SK-N-SH treated with all-trans-retinoic acid at 6 μM for 48 hours (cell line): ENCODE data around the gene ARMH4.

ENCODE experiments used
- ATAC-seq: fragments of 200-7000 bp; cut with Tn5 transposase; 3 replicates; pipeline ENCODE4 v1.9.1; 2020; ENCODE audit warnings: mild to moderate bottlenecking, moderate library complexity
- ARNTL ChIP-seq: fragments of 450-650 bp; formaldehyde crosslinking; IDR thresholded peaks from 2 replicates; pipeline ENCODE4 v1.5.0; 2020; ENCODE audit warnings: low read depth, mild to moderate bottlenecking, moderate library complexity, borderline replicate concordance
- BACH2 ChIP-seq: fragments of 250-450 bp; sonication (Bioruptor Pico); IDR thresholded peaks from 2 replicates; pipeline ENCODE4 v1.9.0; 2021; ENCODE audit warnings: mild to moderate bottlenecking, borderline replicate concordance
- CREB5 ChIP-seq: fragments of 250-450 bp; sonication (Bioruptor Pico); IDR thresholded peaks from 2 replicates; pipeline ENCODE4 v1.5.1; 2020; ENCODE audit warnings: low read depth, mild to moderate bottlenecking, moderate library complexity
- CSDC2 ChIP-seq: fragments of 250-450 bp; sonication (Bioruptor Pico); IDR thresholded peaks from 2 replicates; pipeline ENCODE4 v1.5.0; 2020; ENCODE audit warnings: mild to moderate bottlenecking, moderate library complexity
- CSRNP3 ChIP-seq: fragments of 250-450 bp; sonication (Bioruptor Pico); IDR thresholded peaks from 2 replicates; pipeline ENCODE4 v1.5.1; 2021; ENCODE audit warnings: mild to moderate bottlenecking, moderate library complexity
- ESRRG ChIP-seq: fragments of 250-450 bp; sonication (Bioruptor Pico); IDR thresholded peaks from 2 replicates; pipeline ENCODE4 v1.6.1; 2021; ENCODE audit warnings: mild to moderate bottlenecking
- ISL1 ChIP-seq: fragments of 250-450 bp; sonication (Bioruptor Pico); IDR thresholded peaks from 2 replicates; pipeline ENCODE4 v2.1.2; 2022; ENCODE audit warnings: mild to moderate bottlenecking, moderate library complexity
- OSR1 ChIP-seq: fragments of 250-450 bp; sonication (Bioruptor Pico); IDR thresholded peaks from 2 replicates; pipeline ENCODE4 v1.8.0; 2022; ENCODE audit warnings: moderate library complexity, mild to moderate bottlenecking, inconsistent platforms
- POU6F1 ChIP-seq: fragments of 250-450 bp; sonication (Bioruptor Pico); IDR thresholded peaks from 2 replicates; pipeline ENCODE4 v1.8.0; 2021; ENCODE audit warnings: low read depth, mild to moderate bottlenecking, moderate library complexity, borderline replicate concordance
- PPARA ChIP-seq: fragments of 250-450 bp; sonication (Bioruptor Pico); IDR thresholded peaks from 2 replicates; pipeline ENCODE4 v1.5.0; 2020; ENCODE audit warnings: mild to moderate bottlenecking, borderline replicate concordance
- RARB ChIP-seq: fragments of 250-450 bp; sonication (Bioruptor Pico); IDR thresholded peaks from 2 replicates; pipeline ENCODE4 v1.8.0; 2021; ENCODE audit warnings: mild to moderate bottlenecking, moderate library complexity
- SNAI2 ChIP-seq: fragments of 250-450 bp; sonication (Bioruptor Pico); IDR thresholded peaks from 2 replicates; pipeline ENCODE4 v1.5.0; 2020; ENCODE audit warnings: mild to moderate bottlenecking, moderate library complexity
- TCF4 ChIP-seq: fragments of 250-450 bp; sonication (Bioruptor Pico); IDR thresholded peaks from 2 replicates; pipeline ENCODE4 v1.8.0; 2021; ENCODE audit warnings: mild to moderate bottlenecking, moderate library complexity, borderline replicate concordance
- TOX ChIP-seq: fragments of 250-450 bp; sonication (Bioruptor Pico); IDR thresholded peaks from 2 replicates; pipeline ENCODE4 v1.8.0; 2021; ENCODE audit warnings: mild to moderate bottlenecking, moderate library complexity, borderline replicate concordance
- TSHZ2 ChIP-seq: fragments of 250-450 bp; sonication (Bioruptor Pico); IDR thresholded peaks from 2 replicates; pipeline ENCODE4 v1.5.0; 2020; ENCODE audit warnings: mild to moderate bottlenecking, moderate library complexity
- ZC3H10 ChIP-seq: fragments of 250-450 bp; sonication (Bioruptor Pico); IDR thresholded peaks from 2 replicates; pipeline ENCODE4 v1.5.1; 2021; ENCODE audit warnings: mild to moderate bottlenecking, moderate library complexity
- ZFP30 ChIP-seq: fragments of 450-650 bp; formaldehyde crosslinking; IDR thresholded peaks from 2 replicates; pipeline ENCODE4 v1.5.0; 2022; ENCODE audit warnings: mild to moderate bottlenecking, moderate library complexity
- ZNF70 ChIP-seq: fragments of 450-650 bp; formaldehyde crosslinking; IDR thresholded peaks from 2 replicates; pipeline ENCODE4 v1.5.0; 2020; ENCODE audit warnings: mild to moderate bottlenecking, moderate library complexity
- ZNF8 ChIP-seq: fragments of 450-650 bp; formaldehyde crosslinking; IDR thresholded peaks from 2 replicates; pipeline ENCODE4 v1.5.0; 2020; ENCODE audit warnings: mild to moderate bottlenecking, moderate library complexity

The ARMH4 gene

GRCh38 chr14:57974896-57975295 lies 177.1 kb downstream of the ARMH4 start:
- TF ChIP-seq ESRRG (no peak), BACH2 (no peak), PPARA (CRISPR knock-in tag) (no peak), TSHZ2 (CRISPR knock-in tag) (no peak), TOX (CRISPR knock-in tag) (no peak), POU6F1 (no peak), OSR1 (CRISPR knock-in tag) (no peak), ZNF70 (CRISPR knock-in tag) (no peak), RARB (CRISPR knock-in tag) (no peak), ZC3H10 (CRISPR knock-in tag) (no peak)
- no peak for ATAC-seq

GRCh38 chr14:57970594-57970993 lies 181.4 kb downstream of the ARMH4 start:
- TF ChIP-seq POU6F1: no peak
- TF ChIP-seq OSR1 (CRISPR knock-in tag): no peak
- TF ChIP-seq ISL1 (CRISPR knock-in tag): no peak
- TF ChIP-seq TCF4 (CRISPR knock-in tag): no peak
- TF ChIP-seq ZNF70 (CRISPR knock-in tag): no peak
- TF ChIP-seq ESRRG: no peak
- no peak for TF ChIP-seq TOX (CRISPR knock-in tag)
- no peak for TF ChIP-seq RARB (CRISPR knock-in tag)
- no peak for TF ChIP-seq ARNTL
- TF ChIP-seq CSRNP3: no peak
- no peak for TF ChIP-seq CREB5 (CRISPR knock-in tag)
- TF ChIP-seq ZFP30 (CRISPR knock-in tag): no peak
- TF ChIP-seq, all 23 proteins: peak for 0

GRCh38 chr14:57970175-57970574 lies 181.8 kb downstream of the ARMH4 start:
- TF ChIP-seq ZC3H10 (CRISPR knock-in tag): no peak
- no peak for TF ChIP-seq CREB5 (CRISPR knock-in tag)
- no peak for TF ChIP-seq ZNF8 (CRISPR knock-in tag)
- no peak for TF ChIP-seq TSHZ2 (CRISPR knock-in tag)
- no peak for TF ChIP-seq PPARA (CRISPR knock-in tag)
- no peak for TF ChIP-seq CSDC2 (CRISPR knock-in tag)
- no peak for TF ChIP-seq OSR1 (CRISPR knock-in tag)
- TF ChIP-seq ISL1 (CRISPR knock-in tag): no peak
- TF ChIP-seq SNAI2 (CRISPR knock-in tag): no peak
- TF ChIP-seq, all 23 proteins: peak for 0

More at GRCh38 chr14:57970594-57970993, 181.4 kb downstream of the ARMH4 start:
- no peak for ATAC-seq

More at GRCh38 chr14:57970175-57970574, 181.8 kb downstream of the ARMH4 start:
- ATAC-seq: no peak
